HG02884 (cell line): ENCODE data around the gene FLYWCH1.
"Not testable (repeated sequence)": the region's sequence is repeated elsewhere in the genome, so short reads cannot be mapped to it uniquely, and the experiment has no call there.

ENCODE experiments used
- ATAC-seq: cut with Tn5 transposase; IDR thresholded peaks from one replicate; pipeline ENCODE4 v1.9.1; 2021; ENCODE audit warnings: mild to moderate bottlenecking, moderate library complexity; ENCODE audit not compliant: unreplicated experiment

The FLYWCH1 gene

GRCh38 chr16:2924901-2925755 is 13.4 kb downstream of the FLYWCH1 start:
- no peak for ATAC-seq

- ATAC-seq, result no peak
Observed at GRCh38 chr16:2925951-2926649, 14.4 kb downstream of the FLYWCH1 start.

- ATAC-seq, result no peak
Observed at GRCh38 chr16:2926650-2926999, 14.9 kb downstream of the FLYWCH1 start.

GRCh38 chr16:2927010-2927646 is 15.4 kb downstream of the FLYWCH1 start:
- no peak for ATAC-seq

- not testable (repeated sequence) for ATAC-seq
Observed at GRCh38 chr16:2928151-2928550, 16.4 kb downstream of the FLYWCH1 start.

GRCh38 chr16:2928796-2929195 is 17.1 kb downstream of the FLYWCH1 start:
- no peak for ATAC-seq

GRCh38 chr16:2929693-2930092 is 18.0 kb downstream of the FLYWCH1 start:
- ATAC-seq, result no peak

- ATAC-seq, result no peak
Observed at GRCh38 chr16:2930236-2930635, 18.5 kb downstream of the FLYWCH1 start.

- not testable (repeated sequence) for ATAC-seq
Observed at GRCh38 chr16:2931231-2931914, 19.6 kb downstream of the FLYWCH1 start.

- ATAC-seq, result no peak
Observed at GRCh38 chr16:2933136-2933535, 21.4 kb downstream of the FLYWCH1 start.

- ATAC-seq, result no peak
Observed at GRCh38 chr16:2933701-2934100, 22.0 kb downstream of the FLYWCH1 start.

GRCh38 chr16:2934450-2934849 is 22.7 kb downstream of the FLYWCH1 start:
- ATAC-seq, result no peak

GRCh38 chr16:2936436-2937011 is 24.8 kb downstream of the FLYWCH1 start:
- ATAC-seq, result no peak

- ATAC-seq, result no peak
Observed at GRCh38 chr16:2937170-2937569, 25.4 kb downstream of the FLYWCH1 start.

GRCh38 chr16:2938206-2938605 is 26.5 kb downstream of the FLYWCH1 start:
- no peak for ATAC-seq

- no peak for ATAC-seq
Observed at GRCh38 chr16:2939968-2940367, 28.2 kb downstream of the FLYWCH1 start.

- no peak for ATAC-seq
Observed at GRCh38 chr16:2942045-2942444, 30.3 kb downstream of the FLYWCH1 start.

GRCh38 chr16:2943716-2944115 is 32.0 kb downstream of the FLYWCH1 start:
- ATAC-seq, result not testable (repeated sequence)

- no peak for ATAC-seq
Observed at GRCh38 chr16:2946649-2947048, 34.9 kb downstream of the FLYWCH1 start.

- no peak for ATAC-seq
Observed at GRCh38 chr16:2948807-2949704, 37.3 kb downstream of the FLYWCH1 start.
